Measurements from ENCODE around the gene KLHL13. TPM values are rescaled to one million over a fixed set of nuclear protein-coding genes. Genes with fewer than 3 reads are reported as not detected.

Gene KLHL13
- total and polyA plus RNA-seq, 8 donors, result 1.8 to 45.0 (median 4.3) TPM

DNA sequence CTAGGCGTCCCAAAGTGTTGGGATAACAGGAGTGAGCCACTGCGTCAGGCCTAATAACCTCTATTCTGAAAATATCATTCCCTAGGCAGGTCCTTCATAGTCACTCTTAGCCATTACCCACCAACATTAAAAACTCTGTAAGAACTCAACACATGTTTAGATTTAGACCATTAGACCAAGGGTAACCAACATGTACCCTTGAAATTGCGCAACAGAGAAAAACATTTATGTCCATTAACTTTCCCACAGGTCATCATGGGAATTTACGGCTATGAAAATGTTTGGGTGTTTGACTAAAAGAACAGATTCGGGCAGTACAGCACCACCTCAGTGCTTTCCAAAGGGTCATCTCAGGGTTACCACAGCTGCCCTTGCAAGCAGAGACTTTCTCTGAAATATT is 7.5 kb downstream of the KLHL13 start:
- DNase-seq, result no peak
- H3K4me1 ChIP-seq, result no peaks in the 10 kb centered on the region
- no peaks in the 10 kb centered on the region for H3K9me3 ChIP-seq
- H3K36me3 ChIP-seq, result no peaks in the 10 kb centered on the region
- H3K27me3 ChIP-seq, result no peaks in the 10 kb centered on the region
- intact Hi-C loops (cut with DNase I; ENCODE audit: low total_unique reads), result no loop called here
- WGBS, 5 donors, result 83 to 98% (median 92%) methylated on average over 5 of the region's 5 CpGs
- TF ChIP-seq POLR2AphosphoS5 (IDR thresholded peaks at IDR 0.05), result no peak
- no peak for TF ChIP-seq POLR2A (IDR thresholded peaks at IDR 0.05)
- no peak for TF ChIP-seq CTCF (IDR thresholded peaks at IDR 0.05)
- TF ChIP-seq EP300 (IDR thresholded peaks at IDR 0.05), result no peak
- H3K4me3 ChIP-seq, result no peak overlapping the region
- H3K27ac ChIP-seq, result no peak overlapping the region

GRCh38 chrX:118108304-118108703 is 8.3 kb downstream of the KLHL13 start:
- Histone ChIP-seq H3K9me3 (no peaks in the 10 kb centered on the region), H3K4me3 (no peak overlapping the region), H3K36me3 (no peaks in the 10 kb centered on the region), H3K27ac (no peak overlapping the region), H3K4me1 (no peaks in the 10 kb centered on the region), H3K27me3 (no peaks in the 10 kb centered on the region)
- intact Hi-C loops (cut with DNase I; ENCODE audit: low total_unique reads), result no loop called here
- TF ChIP-seq CTCF (IDR thresholded peaks at IDR 0.05) (no peak), EP300 (IDR thresholded peaks at IDR 0.05) (no peak), POLR2AphosphoS5 (IDR thresholded peaks at IDR 0.05) (no peak), POLR2A (IDR thresholded peaks at IDR 0.05) (no peak)
- 6 to 35% (median 7%) methylated on average over 1 of the region's 1 CpG for WGBS, 5 donors
- DNase-seq, result peak in 1 of 2 donors; percentile 3

DNA sequence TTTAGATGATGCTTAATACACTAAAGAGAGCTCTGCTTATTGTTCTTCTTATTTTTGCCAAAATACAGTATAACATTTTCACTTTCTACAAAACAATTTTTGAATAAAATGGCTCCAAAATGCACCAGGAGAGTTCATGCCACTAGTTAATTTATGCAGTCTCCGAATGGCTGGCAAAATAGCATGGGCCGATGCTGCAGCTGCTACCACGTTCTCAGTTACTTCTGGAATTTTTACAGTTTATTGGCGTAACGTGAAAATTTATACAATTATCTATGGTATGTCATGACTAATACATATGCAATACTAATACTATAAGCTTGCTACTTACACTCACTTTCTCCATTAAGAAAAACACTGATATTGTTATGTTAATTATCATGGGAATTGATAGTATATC is 16.5 kb downstream of the KLHL13 start:
- intact Hi-C loops (cut with DNase I; ENCODE audit: low total_unique reads), result no loop called here
- Histone ChIP-seq H3K27me3 (no peaks in the 10 kb centered on the region), H3K27ac (no peak overlapping the region), H3K36me3 (no peaks in the 10 kb centered on the region), H3K4me1 (no peaks in the 10 kb centered on the region), H3K9me3 (no peaks in the 10 kb centered on the region), H3K4me3 (no peak overlapping the region)
- 81 to 97% (median 94%) methylated on average over 5 of the region's 5 CpGs for WGBS, 5 donors
- no peak for DNase-seq
- TF ChIP-seq POLR2AphosphoS5 (IDR thresholded peaks at IDR 0.05), result no peak
- no peak for TF ChIP-seq EP300 (IDR thresholded peaks at IDR 0.05)
- TF ChIP-seq CTCF (IDR thresholded peaks at IDR 0.05), result no peak
- TF ChIP-seq POLR2A (IDR thresholded peaks at IDR 0.05), result no peak

- Histone ChIP-seq H3K4me1 (no peaks in the 10 kb centered on the region), H3K4me3 (no peak overlapping the region), H3K9me3 (peaks cover 0 to 11% (median 5%) of the 10 kb centered on the region in 4 donors), H3K36me3 (no peaks in the 10 kb centered on the region), H3K27ac (no peak overlapping the region), H3K27me3 (no peaks in the 10 kb centered on the region)
- WGBS, 5 donors, result 84 to 98% (median 88%) methylated on average over 4 of the region's 4 CpGs
- intact Hi-C loops (cut with DNase I; ENCODE audit: low total_unique reads), result no loop called here
- TF ChIP-seq EP300 (IDR thresholded peaks at IDR 0.05) (no peak), POLR2A (IDR thresholded peaks at IDR 0.05) (no peak), POLR2AphosphoS5 (IDR thresholded peaks at IDR 0.05) (no peak), CTCF (IDR thresholded peaks at IDR 0.05) (no peak)
- DNase-seq, result no peak
Observed at GRCh38 chrX:118088084-118088483, 28.5 kb downstream of the KLHL13 start.
